NCI-H2227 treated with DMSO at 0.1 percent for 48 hours (cell line): ENCODE measurements around the gene CDH11.

Experiments used
- DNase-seq: peaks from one replicate; lab custom pipeline; 2025; lab: John Stamatoyannopoulos, UW

Gene CDH11

GRCh38 chr16:65121870-65122723, at the start of gene CDH11:
Gene CDH11 (minus strand): TSS chr16:65122063. CDS start chr16:65004869, 117,194 bp downstream.
- no peak for DNase-seq

GRCh38 chr16:65154321-65154720, 32.5 kb upstream of the CDH11 start:
- DNase-seq: no peak

- no peak for DNase-seq
Measured at GRCh38 chr16:65153365-65154105, 31.7 kb upstream of the CDH11 start.

GRCh38 chr16:65148804-65149203, 26.9 kb upstream of the CDH11 start:
- DNase-seq: no peak

- no peak for DNase-seq
Measured at GRCh38 chr16:65142276-65142675, 20.4 kb upstream of the CDH11 start.

GRCh38 chr16:65136681-65137080, 14.8 kb upstream of the CDH11 start:
- DNase-seq: no peak

- DNase-seq: no peak
Measured at GRCh38 chr16:65126845-65127624, 5.2 kb upstream of the CDH11 start.

- DNase-seq: no peak
Measured at GRCh38 chr16:65125871-65126270, 4.0 kb upstream of the CDH11 start.

- no peak for DNase-seq
Measured at GRCh38 chr16:65125322-65125721, 3.5 kb upstream of the CDH11 start.

GRCh38 chr16:65124596-65124995, 2.7 kb upstream of the CDH11 start:
- DNase-seq: no peak

- DNase-seq: no peak
Measured at GRCh38 chr16:65124212-65124548, 2.3 kb upstream of the CDH11 start.

- no peak for DNase-seq
Measured at GRCh38 chr16:65123396-65124211, 1.7 kb upstream of the CDH11 start.

- DNase-seq: no peak
Measured at GRCh38 chr16:65122724-65123395, 997 bp upstream of the CDH11 start.

GRCh38 chr16:65120831-65121721, 787 bp downstream of the CDH11 start:
- DNase-seq: no peak

- DNase-seq: no peak
Measured at GRCh38 chr16:65120461-65120830, 1.4 kb downstream of the CDH11 start.

- no peak for DNase-seq
Measured at GRCh38 chr16:65119901-65120401, 1.9 kb downstream of the CDH11 start.

GRCh38 chr16:65119435-65119834, 2.4 kb downstream of the CDH11 start:
- DNase-seq: no peak

GRCh38 chr16:65118871-65119270, 3.0 kb downstream of the CDH11 start:
- no peak for DNase-seq

GRCh38 chr16:65117811-65118448, 3.9 kb downstream of the CDH11 start:
- peak; percentile 0 for DNase-seq
